HEK293T (cell line): ENCODE data around the gene KMT2C.
"Not testable (repeated sequence)": the region's sequence is repeated elsewhere in the genome, so short reads cannot be mapped to it uniquely, and the experiment has no call there.

Experiments
- ARNT ChIP-seq: fragments of 450-650 bp; IDR thresholded peaks from 2 replicates; pipeline ENCODE4 v1.6.1; 2017; ENCODE audit warnings: mild to moderate bottlenecking
- ELF4 ChIP-seq: fragments of 450-650 bp; IDR thresholded peaks from 2 replicates; pipeline ENCODE4 v1.6.1; 2017; ENCODE audit warnings: antibody characterized with exemption
- FOXK2 ChIP-seq: fragments of 450-650 bp; IDR thresholded peaks from 2 replicates; pipeline ENCODE4 v1.6.1; 2016; ENCODE audit warnings: mild to moderate bottlenecking
- FOXM1 ChIP-seq: fragments of 450-650 bp; IDR thresholded peaks from 2 replicates; pipeline ENCODE4 v1.6.1; 2017; ENCODE audit warnings: mild to moderate bottlenecking, borderline replicate concordance
- SP1 ChIP-seq: fragments of 450-650 bp; IDR thresholded peaks from 2 replicates; pipeline ENCODE4 v1.6.1; 2017
- SUZ12 ChIP-seq: fragments of 450-650 bp; IDR thresholded peaks from 2 replicates; pipeline ENCODE4 v1.6.1; 2016; ENCODE audit warnings: mild to moderate bottlenecking
- TARDBP ChIP-seq: fragments of 450-650 bp; IDR thresholded peaks from 2 replicates; pipeline ENCODE4 v1.6.1; 2016

- TF ChIP-seq FOXM1, ARNT, SP1, FOXK2, ELF4, TARDBP, SUZ12: not testable (repeated sequence)
Observed at GRCh38 chr7:152432735-152433134, 3.1 kb downstream of the KMT2C start.
